ENCODE data around the gene TM9SF3. TPM values are rescaled to one million over a fixed set of nuclear protein-coding genes. Genes with fewer than 3 reads are reported as not detected.

Gene TM9SF3
- total and polyA plus RNA-seq, 2 experiments from 2014 or later, result 37.3 to 72.5 TPM

GRCh38 chr10:96606216-96606615, 19.4 kb upstream of the TM9SF3 start:
- no peaks in the 10 kb centered on the region for H4K20me1 ChIP-seq (replicated peaks; ENCODE audit: insufficient read depth)
- H3K36me3 Mint-ChIP-seq (ENCODE audit: low read depth), result no peaks in the 10 kb centered on the region
- TF ChIP-seq, protein P1, sequence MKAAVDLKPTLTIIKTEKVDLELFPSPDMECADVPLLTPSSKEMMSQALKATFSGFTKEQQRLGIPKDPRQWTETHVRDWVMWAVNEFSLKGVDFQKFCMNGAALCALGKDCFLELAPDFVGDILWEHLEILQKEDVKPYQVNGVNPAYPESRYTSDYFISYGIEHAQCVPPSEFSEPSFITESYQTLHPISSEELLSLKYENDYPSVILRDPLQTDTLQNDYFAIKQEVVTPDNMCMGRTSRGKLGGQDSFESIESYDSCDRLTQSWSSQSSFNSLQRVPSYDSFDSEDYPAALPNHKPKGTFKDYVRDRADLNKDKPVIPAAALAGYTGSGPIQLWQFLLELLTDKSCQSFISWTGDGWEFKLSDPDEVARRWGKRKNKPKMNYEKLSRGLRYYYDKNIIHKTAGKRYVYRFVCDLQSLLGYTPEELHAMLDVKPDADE (IDR thresholded peaks at IDR 0.05), result no peak
- TF ChIP-seq, protein P2, sequence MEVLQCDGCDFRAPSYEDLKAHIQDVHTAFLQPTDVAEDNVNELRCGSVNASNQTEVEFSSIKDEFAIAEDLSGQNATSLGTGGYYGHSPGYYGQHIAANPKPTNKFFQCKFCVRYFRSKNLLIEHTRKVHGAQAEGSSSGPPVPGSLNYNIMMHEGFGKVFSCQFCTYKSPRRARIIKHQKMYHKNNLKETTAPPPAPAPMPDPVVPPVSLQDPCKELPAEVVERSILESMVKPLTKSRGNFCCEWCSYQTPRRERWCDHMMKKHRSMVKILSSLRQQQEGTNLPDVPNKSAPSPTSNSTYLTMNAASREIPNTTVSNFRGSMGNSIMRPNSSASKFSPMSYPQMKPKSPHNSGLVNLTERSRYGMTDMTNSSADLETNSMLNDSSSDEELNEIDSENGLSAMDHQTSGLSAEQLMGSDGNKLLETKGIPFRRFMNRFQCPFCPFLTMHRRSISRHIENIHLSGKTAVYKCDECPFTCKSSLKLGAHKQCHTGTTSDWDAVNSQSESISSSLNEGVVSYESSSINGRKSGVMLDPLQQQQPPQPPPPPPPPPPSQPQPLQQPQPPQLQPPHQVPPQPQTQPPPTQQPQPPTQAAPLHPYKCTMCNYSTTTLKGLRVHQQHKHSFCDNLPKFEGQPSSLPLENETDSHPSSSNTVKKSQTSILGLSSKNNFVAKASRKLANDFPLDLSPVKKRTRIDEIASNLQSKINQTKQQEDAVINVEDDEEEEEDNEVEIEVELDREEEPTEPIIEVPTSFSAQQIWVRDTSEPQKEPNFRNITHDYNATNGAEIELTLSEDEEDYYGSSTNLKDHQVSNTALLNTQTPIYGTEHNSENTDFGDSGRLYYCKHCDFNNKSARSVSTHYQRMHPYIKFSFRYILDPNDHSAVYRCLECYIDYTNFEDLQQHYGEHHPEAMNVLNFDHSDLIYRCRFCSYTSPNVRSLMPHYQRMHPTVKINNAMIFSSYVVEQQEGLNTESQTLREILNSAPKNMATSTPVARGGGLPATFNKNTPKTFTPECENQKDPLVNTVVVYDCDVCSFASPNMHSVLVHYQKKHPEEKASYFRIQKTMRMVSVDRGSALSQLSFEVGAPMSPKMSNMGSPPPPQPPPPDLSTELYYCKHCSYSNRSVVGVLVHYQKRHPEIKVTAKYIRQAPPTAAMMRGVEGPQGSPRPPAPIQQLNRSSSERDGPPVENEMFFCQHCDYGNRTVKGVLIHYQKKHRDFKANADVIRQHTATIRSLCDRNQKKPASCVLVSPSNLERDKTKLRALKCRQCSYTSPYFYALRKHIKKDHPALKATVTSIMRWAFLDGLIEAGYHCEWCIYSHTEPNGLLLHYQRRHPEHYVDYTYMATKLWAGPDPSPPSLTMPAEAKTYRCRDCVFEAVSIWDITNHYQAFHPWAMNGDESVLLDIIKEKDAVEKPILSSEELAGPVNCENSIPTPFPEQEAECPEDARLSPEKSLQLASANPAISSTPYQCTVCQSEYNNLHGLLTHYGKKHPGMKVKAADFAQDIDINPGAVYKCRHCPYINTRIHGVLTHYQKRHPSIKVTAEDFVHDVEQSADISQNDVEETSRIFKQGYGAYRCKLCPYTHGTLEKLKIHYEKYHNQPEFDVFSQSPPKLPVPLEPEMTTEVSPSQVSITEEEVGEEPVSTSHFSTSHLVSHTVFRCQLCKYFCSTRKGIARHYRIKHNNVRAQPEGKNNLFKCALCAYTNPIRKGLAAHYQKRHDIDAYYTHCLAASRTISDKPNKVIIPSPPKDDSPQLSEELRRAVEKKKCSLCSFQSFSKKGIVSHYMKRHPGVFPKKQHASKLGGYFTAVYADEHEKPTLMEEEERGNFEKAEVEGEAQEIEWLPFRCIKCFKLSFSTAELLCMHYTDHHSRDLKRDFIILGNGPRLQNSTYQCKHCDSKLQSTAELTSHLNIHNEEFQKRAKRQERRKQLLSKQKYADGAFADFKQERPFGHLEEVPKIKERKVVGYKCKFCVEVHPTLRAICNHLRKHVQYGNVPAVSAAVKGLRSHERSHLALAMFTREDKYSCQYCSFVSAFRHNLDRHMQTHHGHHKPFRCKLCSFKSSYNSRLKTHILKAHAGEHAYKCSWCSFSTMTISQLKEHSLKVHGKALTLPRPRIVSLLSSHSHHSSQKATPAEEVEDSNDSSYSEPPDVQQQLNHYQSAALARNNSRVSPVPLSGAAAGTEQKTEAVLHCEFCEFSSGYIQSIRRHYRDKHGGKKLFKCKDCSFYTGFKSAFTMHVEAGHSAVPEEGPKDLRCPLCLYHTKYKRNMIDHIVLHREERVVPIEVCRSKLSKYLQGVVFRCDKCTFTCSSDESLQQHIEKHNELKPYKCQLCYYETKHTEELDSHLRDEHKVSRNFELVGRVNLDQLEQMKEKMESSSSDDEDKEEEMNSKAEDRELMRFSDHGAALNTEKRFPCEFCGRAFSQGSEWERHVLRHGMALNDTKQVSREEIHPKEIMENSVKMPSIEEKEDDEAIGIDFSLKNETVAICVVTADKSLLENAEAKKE (CRISPR knock-in tag; IDR thresholded peaks at IDR 0.05), result no peak
- TF ChIP-seq JUNB (IDR thresholded peaks at IDR 0.05; ENCODE audit: unreplicated experiment), result no peak
- TF ChIP-seq EZH2phosphoT487 (IDR thresholded peaks at IDR 0.05; ENCODE audit: unreplicated experiment), result no peak
- TF ChIP-seq STAT1 (IDR thresholded peaks at IDR 0.05; ENCODE audit: unreplicated experiment), result no peak
- TF ChIP-seq CREB1 (CRISPR knock-in tag; IDR thresholded peaks at IDR 0.05; ENCODE audit: low read depth), result no peak
- no peak for TF ChIP-seq POLR2AphosphoS5 (IDR thresholded peaks at IDR 0.05; ENCODE audit: low read depth)
- TF ChIP-seq NANOG (IDR thresholded peaks at IDR 0.05; ENCODE audit: borderline replicate concordance), result no peak
- TF ChIP-seq, protein P3, sequence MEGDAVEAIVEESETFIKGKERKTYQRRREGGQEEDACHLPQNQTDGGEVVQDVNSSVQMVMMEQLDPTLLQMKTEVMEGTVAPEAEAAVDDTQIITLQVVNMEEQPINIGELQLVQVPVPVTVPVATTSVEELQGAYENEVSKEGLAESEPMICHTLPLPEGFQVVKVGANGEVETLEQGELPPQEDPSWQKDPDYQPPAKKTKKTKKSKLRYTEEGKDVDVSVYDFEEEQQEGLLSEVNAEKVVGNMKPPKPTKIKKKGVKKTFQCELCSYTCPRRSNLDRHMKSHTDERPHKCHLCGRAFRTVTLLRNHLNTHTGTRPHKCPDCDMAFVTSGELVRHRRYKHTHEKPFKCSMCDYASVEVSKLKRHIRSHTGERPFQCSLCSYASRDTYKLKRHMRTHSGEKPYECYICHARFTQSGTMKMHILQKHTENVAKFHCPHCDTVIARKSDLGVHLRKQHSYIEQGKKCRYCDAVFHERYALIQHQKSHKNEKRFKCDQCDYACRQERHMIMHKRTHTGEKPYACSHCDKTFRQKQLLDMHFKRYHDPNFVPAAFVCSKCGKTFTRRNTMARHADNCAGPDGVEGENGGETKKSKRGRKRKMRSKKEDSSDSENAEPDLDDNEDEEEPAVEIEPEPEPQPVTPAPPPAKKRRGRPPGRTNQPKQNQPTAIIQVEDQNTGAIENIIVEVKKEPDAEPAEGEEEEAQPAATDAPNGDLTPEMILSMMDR (conservative IDR thresholded peaks at IDR 0.05; ENCODE audit: low read depth in 2 of 2), result no peak
- no peak for TF ChIP-seq ZNF114 (CRISPR knock-in tag; IDR thresholded peaks at IDR 0.05)
- no peak for TF ChIP-seq EZH2 (IDR thresholded peaks at IDR 0.05; ENCODE audit: low read depth, unreplicated experiment)
- TF ChIP-seq, protein P4, sequence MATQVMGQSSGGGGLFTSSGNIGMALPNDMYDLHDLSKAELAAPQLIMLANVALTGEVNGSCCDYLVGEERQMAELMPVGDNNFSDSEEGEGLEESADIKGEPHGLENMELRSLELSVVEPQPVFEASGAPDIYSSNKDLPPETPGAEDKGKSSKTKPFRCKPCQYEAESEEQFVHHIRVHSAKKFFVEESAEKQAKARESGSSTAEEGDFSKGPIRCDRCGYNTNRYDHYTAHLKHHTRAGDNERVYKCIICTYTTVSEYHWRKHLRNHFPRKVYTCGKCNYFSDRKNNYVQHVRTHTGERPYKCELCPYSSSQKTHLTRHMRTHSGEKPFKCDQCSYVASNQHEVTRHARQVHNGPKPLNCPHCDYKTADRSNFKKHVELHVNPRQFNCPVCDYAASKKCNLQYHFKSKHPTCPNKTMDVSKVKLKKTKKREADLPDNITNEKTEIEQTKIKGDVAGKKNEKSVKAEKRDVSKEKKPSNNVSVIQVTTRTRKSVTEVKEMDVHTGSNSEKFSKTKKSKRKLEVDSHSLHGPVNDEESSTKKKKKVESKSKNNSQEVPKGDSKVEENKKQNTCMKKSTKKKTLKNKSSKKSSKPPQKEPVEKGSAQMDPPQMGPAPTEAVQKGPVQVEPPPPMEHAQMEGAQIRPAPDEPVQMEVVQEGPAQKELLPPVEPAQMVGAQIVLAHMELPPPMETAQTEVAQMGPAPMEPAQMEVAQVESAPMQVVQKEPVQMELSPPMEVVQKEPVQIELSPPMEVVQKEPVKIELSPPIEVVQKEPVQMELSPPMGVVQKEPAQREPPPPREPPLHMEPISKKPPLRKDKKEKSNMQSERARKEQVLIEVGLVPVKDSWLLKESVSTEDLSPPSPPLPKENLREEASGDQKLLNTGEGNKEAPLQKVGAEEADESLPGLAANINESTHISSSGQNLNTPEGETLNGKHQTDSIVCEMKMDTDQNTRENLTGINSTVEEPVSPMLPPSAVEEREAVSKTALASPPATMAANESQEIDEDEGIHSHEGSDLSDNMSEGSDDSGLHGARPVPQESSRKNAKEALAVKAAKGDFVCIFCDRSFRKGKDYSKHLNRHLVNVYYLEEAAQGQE (IDR thresholded peaks at IDR 0.05; ENCODE audit: unreplicated experiment), result no peak
- TF ChIP-seq ZNF331 (CRISPR knock-in tag; IDR thresholded peaks at IDR 0.05; ENCODE audit: low read depth), result no peak
- ATAC-seq (no peak), DNase-seq (ENCODE audit: low spot score) (no peak)
- H3K4me3 ChIP-seq, result no peak overlapping the region
- H3K4me1 ChIP-seq (ENCODE audit: insufficient read depth), result no peaks in the 10 kb centered on the region
- H3K27me3 ChIP-seq (ENCODE audit: insufficient read depth), result no peaks in the 10 kb centered on the region
- peaks cover 19% of the 10 kb centered on the region for H3K4me1 Mint-ChIP-seq
- no peaks in the 10 kb centered on the region for H3K36me3 ChIP-seq (ENCODE audit: insufficient read depth)
- H3K9me3 Mint-ChIP-seq, result no peaks in the 10 kb centered on the region
- peaks cover 3% of the 10 kb centered on the region for H3K27me3 Mint-ChIP-seq (ENCODE audit: insufficient read depth, low read depth, poor library complexity)
- H3K27ac ChIP-seq (ENCODE audit: low read depth), result no peak overlapping the region
- no peak overlapping the region for H3K4me3 Mint-ChIP-seq
- H3K4me2 ChIP-seq, result no peak overlapping the region
- no peaks in the 10 kb centered on the region for H3K9me2 ChIP-seq (ENCODE audit: insufficient read depth)
- no peak overlapping the region for H3K27ac Mint-ChIP-seq
- no peak overlapping the region for H2AFZ ChIP-seq
- no peaks in the 10 kb centered on the region for H3K79me2 ChIP-seq (replicated peaks; ENCODE audit: insufficient read depth)
- H3F3A ChIP-seq (replicated peaks; ENCODE audit: low read depth), result no peaks in the 10 kb centered on the region

Measured in GM23338 (cell line).